Measurements from ENCODE around the gene PCDHB6.
"Not testable (repeated sequence)": the region's sequence is repeated elsewhere in the genome, so short reads cannot be mapped to it uniquely, and the experiment has no call there.

PCDHB6 gene

GRCh38 chr5:141149812-141150211 lies at the start of gene PCDHB6:
Gene PCDHB6 (plus strand): TSS chr5:141150057. CDS start chr5:141150258, 201 bp downstream.
- DNase-seq (ENCODE audit: low read depth in 2 of 2), result no peak

GRCh38 chr5:141100243-141100805 lies 49.5 kb upstream of the PCDHB6 start, which contains the start of gene PCDHB3:
Gene PCDHB3 (plus strand): TSS chr5:141100473. CDS start chr5:141100650, 177 bp downstream.
- DNase-seq (ENCODE audit: low read depth in 2 of 2), result no peak

- no peak for DNase-seq (ENCODE audit: low read depth in 2 of 2)
Observed at GRCh38 chr5:141101059-141101458, 48.8 kb upstream of the PCDHB6 start.

- not testable (repeated sequence) for DNase-seq (ENCODE audit: low read depth in 2 of 2)
Observed at GRCh38 chr5:141102070-141102469, 47.8 kb upstream of the PCDHB6 start.

- not testable (repeated sequence) for DNase-seq (ENCODE audit: low read depth in 2 of 2)
Observed at GRCh38 chr5:141102471-141102870, 47.4 kb upstream of the PCDHB6 start.

- no peak for DNase-seq (ENCODE audit: low read depth in 2 of 2)
Observed at GRCh38 chr5:141105350-141105749, 44.5 kb upstream of the PCDHB6 start.

GRCh38 chr5:141119250-141119649 lies 30.6 kb upstream of the PCDHB6 start:
- DNase-seq (ENCODE audit: low read depth in 2 of 2), result no peak

GRCh38 chr5:141121563-141121962 lies 28.3 kb upstream of the PCDHB6 start, which contains the start of gene PCDHB4:
Gene PCDHB4 (plus strand): TSS chr5:141121818. CDS start chr5:141121999, 181 bp downstream.
- DNase-seq (ENCODE audit: low read depth in 2 of 2), result no peak

GRCh38 chr5:141121985-141122384 lies 27.9 kb upstream of the PCDHB6 start:
- no peak for DNase-seq (ENCODE audit: low read depth in 2 of 2)

GRCh38 chr5:141123396-141124135 lies 26.3 kb upstream of the PCDHB6 start:
- not testable (repeated sequence) for DNase-seq (ENCODE audit: low read depth in 2 of 2)

GRCh38 chr5:141127305-141127704 lies 22.6 kb upstream of the PCDHB6 start:
- DNase-seq (ENCODE audit: low read depth in 2 of 2), result no peak

GRCh38 chr5:141135030-141135717 lies 14.7 kb upstream of the PCDHB6 start, which contains the start of gene PCDHB5:
Gene PCDHB5 (plus strand): TSS chr5:141135206. CDS start chr5:141135435, 229 bp downstream.
- DNase-seq (ENCODE audit: low read depth in 2 of 2), result no peak

GRCh38 chr5:141135718-141136266 lies 14.1 kb upstream of the PCDHB6 start:
- DNase-seq (ENCODE audit: low read depth in 2 of 2), result no peak

- DNase-seq (ENCODE audit: low read depth in 2 of 2), result not testable (repeated sequence)
Observed at GRCh38 chr5:141137346-141137745, 12.5 kb upstream of the PCDHB6 start.

GRCh38 chr5:141150224-141150992 lies 551 bp downstream of the PCDHB6 start:
- DNase-seq (ENCODE audit: low read depth in 2 of 2), result no peak

GRCh38 chr5:141150993-141151325 lies 1.1 kb downstream of the PCDHB6 start:
- no peak for DNase-seq (ENCODE audit: low read depth in 2 of 2)

- DNase-seq (ENCODE audit: low read depth in 2 of 2), result not testable (repeated sequence)
Observed at GRCh38 chr5:141151632-141152031, 1.8 kb downstream of the PCDHB6 start.

- DNase-seq (ENCODE audit: low read depth in 2 of 2), result not testable (repeated sequence)
Observed at GRCh38 chr5:141152096-141152495, 2.2 kb downstream of the PCDHB6 start.

- DNase-seq (ENCODE audit: low read depth in 2 of 2), result no peak
Observed at GRCh38 chr5:141155540-141156374, 5.9 kb downstream of the PCDHB6 start.

GRCh38 chr5:141157356-141157755 lies 7.5 kb downstream of the PCDHB6 start:
- DNase-seq (ENCODE audit: low read depth in 2 of 2), result not testable (repeated sequence)

Measured in fibroblast of skin of left quadriceps (primary cell).